T-helper 2 cell (primary cell): ENCODE results near the gene LTN1.
A peak's percentile ranks its signal among the peaks of the same experiment; 100 is the strongest.

Experiments used
- DNase-seq, 5 experiments: peaks; one replicate each; pipeline versions ENCODE4 v3.0.0 to v3.0.0-alpha.2; 2012 to 2022

LTN1 gene

DNA sequence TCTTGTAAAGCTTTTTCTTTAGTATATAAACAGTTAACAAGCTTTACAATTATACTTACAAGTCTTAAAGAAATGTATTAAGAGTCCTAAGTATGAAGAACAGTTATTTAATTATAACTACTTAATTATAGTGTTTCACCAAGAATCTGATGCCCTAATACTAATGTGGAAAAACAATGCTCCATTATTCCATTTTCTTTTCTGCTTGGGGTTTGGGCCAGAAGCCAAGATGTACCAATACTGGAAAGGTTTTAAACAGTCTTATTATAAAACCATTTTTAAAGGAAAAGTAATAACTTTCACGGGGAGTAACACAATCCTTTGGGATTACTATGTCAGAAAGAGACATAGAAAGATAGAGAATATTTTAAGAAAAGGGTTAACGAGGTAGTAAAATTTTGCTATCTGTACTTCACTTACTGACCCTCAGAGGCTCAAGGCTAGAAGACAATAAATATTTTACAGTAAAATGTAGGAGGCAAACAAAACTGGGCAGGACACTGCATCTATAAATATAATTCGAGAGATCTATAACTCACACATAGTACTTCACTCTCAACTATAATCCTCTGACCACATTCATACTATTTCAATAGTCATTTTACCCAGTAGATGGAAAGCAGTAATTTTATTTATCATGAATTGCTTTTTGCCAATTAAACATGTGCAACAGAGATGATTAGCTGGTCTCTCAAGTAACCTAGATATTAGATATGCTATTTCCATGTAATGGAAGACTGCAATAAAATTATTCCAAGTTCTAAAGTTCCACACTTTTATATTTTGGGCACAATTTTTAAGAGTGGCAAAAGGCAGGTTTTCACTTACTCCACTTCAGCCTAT, 63.9 kb downstream of the LTN1 start:
- DNase-seq = no peak

DNA sequence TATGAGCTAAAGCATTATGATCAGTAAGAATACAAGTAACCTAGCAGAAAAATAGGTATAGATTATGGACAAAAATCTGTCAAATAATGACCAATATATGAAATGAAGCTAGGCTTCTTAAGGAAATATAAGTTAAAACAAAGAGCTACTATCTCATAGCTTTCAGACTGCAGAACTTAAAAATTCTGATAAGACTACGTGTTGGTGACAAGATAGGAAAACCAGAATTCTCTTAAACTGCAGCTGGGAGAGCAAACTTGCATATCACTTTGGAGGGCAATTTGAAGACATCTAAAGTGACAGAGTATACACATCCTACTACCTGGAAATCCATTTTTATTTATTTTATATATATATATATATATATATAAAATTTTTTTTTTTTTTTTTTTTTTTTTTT, 65.5 kb downstream of the LTN1 start:
- no peak for DNase-seq

DNA sequence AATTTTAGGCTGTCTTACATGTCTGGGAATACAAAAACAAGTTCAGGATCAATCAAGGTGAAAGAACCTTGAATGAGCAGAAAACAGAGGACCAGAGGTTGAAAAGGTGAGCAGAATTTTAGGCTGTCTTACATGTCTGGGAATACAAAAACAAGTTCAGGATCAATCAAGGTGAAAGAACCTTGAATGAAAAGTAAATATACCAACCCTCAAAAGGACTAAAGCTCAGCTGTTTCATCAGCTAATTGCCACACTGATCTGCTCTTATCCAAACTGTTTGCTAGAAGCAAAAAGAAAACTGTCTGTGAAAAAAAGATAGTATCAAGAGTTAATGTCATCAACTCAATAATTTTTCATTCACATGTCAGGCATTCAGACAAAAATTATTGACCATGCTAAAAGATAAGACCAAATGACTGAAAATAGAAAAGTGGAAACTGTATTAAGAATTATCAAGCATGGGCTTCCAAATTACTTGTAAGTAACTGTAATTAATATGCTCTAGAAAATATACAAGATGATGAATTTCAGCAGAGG, 69.2 kb downstream of the LTN1 start:
- no peak for DNase-seq

DNA sequence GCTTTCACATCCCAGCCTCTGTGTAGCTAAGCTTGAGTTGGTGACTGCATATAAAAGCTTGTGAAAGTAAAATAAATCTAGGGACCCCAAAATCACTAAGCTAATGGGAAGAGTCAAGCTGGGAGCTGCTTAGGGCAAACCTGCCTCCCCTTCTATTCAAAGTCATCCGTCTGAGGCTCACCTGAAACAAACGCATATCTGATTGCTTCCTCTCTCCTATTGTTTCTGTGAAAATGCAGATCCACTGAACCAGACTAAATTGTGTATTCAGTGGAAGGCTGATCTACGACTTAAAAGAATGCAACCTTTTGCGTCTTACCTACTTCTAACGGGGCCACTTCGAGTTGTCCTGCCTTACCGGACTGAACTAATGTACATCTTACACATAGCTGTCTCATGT, 70.3 kb downstream of the LTN1 start:
- DNase-seq = no peak

DNA sequence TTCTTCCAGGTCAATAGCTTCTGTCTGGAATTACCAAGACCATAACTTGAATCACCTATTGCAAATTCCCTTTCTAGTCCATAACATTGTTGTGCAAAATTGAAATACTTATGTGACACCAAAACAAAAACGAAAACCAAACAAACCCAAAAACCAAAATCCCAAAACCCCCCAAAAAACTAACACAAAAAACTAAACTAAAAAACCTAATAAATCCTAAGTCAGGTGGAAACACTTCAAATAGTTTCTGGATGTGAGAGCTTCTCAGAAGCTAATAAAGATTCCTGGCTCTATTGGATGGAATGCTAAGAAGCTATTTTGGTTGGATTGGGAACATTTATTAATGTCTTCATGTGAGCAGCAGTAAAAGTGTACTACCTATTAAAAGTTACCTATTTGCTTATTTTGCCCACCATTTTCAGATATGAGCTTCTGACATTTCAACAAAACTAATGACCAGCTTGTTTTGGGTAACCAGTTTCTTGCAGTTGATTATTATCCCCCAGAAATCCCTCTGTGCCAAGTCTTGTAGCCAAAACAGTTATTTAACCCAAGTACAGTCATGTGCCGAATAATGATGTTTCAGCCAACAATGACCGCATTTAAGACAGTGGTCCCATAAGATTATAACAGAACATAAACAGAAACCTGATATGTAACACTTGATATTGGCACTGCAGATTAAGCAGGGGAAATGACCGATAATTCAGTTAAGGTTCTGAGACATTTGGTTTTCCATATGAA, 76.4 kb downstream of the LTN1 start:
- DNase-seq = no peak

DNA sequence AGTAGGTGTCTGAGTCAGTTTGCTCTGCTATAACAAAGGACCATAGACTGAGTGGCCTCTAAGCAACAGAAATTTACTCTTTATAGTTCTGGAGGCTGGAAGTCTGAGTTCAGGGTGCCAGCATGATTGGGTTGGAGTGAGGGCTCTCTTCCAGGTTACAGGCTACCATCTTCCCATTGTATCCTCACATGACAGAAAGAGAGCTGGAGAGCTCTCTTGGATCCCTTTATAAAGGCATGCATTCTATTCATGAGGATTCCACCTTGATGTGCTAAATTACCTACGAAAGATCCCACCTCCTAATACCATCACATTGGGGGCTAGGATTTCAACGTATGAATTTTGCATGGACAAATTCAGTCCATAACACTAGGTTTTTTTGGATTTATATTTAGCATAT, 79.6 kb downstream of the LTN1 start:
- no peak for DNase-seq

DNA sequence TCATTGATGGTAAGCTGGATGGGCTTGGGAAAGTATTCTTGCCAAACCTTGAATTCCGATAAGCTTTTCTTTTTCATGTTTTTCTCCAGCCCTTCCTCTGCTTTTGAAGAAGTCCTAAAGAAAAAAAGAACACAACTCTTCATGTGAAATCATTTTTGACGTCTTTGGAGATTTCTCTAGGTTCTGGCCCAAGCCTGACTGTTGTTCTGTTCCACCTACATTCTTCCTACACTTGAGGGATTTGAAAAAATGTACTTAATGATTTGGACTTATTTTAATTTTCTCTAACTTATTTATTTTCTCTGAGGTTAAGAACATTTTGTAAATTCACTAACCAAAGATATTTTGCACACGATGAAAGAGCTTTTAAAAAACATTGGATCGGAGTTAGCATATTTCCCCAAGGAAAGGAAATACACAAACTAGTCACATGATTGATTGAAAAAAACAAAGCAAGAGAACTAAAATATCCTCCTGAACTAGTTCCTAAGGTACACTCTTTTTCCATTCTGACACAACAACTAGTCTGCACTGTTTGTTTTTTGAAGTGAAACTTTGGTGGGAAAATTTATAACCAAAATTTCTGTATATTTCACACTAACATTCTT, 82.3 kb downstream of the LTN1 start:
- DNase-seq = no peak

DNA sequence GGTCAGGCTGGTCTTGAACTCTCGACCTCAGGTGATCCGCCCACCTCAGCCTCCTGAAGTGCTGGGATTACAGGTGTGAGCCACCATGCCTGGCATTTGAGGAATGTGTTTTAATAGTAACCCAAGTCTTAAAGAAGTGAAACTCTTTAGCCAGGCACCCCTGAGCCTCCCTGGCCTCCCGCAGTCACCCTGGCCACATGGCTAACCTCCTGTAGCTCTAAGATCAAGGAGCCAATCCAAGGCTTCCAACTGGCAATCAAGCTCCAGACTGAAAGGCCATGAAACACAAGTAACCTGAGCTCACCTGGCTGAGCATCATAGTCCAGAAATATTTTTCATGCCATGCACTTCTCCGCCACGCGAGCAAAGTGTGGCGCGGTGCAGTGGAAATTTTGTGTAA, 84.3 kb downstream of the LTN1 start:
- no peak for DNase-seq

DNA sequence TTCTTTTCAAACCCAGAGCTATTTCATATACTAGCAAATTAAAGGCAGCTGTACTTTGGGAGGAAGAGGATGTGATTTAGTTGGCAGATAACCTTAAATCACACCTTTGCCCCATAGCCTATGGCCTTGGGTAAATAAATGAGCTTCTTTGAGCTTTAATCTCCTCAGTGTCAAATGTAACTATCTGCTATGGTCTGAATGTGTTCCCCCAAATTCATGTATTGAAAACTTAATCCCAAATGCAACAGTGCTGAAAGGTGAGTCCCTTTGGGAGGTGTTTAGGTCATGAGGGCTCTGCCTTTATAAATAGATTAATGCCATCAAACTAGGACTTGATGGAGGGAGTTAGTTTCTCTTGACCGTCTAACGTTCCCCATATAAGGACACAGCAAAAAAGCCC, 85.8 kb downstream of the LTN1 start:
- DNase-seq = no peak

DNA sequence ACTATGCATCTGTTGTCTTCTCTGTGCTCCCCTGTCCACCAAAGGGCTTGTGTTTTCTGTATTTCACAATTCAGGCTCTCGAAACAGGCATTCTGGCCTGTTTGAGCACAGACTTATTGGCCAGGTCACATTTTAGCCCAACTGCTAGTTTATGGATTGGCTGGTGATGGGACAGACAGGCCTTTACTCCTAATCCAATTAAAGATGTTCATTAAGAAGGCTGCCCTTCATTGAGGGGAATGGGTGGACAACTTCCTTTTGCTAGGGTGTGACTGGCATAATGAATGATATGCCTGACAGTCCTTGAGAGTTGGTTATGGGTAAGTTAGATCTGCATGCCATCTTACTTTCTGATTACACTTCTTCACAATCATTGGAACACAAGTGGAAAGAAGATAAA, 86.4 kb downstream of the LTN1 start:
- DNase-seq = no peak

DNA sequence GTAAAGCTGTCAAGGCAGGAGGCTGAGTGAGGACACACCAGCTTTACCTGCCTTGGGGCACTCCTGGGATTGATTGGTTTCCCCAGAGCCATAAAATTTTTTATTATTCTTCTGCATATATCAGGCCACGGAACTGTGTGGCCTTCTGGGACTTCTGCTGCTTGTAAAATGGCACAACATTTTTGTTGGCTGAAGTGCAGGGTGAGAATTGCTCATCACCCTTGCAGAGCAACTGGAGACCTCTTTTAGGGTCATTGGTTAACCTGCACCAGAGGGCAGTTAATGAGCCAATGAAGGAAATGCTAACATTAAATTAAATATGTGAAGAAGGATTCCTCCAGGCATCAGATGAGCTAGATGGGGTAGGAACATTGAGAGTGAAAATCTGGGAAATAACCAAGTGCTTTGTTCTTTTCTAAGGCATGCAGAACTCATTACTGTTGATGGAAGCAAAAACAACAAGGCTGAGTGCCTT, 87.7 kb downstream of the LTN1 start:
- DNase-seq = no peak

DNA sequence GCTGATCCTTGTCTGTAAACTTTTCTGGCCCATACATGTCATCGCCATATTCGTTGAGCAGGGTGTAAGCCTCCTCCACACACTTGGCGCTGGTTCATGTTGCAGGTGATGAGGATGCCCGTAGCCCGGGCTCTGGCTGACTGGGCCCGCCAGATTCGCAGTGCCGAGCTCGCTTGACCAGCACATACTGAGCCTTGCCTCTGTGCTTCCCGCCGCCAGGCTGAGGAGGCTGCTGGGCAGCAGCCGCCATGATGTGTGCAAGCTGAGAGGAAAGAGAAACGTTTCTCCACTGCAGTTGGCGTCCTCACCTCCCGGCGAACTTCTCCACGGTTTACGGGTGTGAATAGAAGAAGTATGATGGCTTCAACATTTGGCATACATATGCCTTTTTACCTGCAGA, 89.2 kb downstream of the LTN1 start:
- no peak for DNase-seq

DNA sequence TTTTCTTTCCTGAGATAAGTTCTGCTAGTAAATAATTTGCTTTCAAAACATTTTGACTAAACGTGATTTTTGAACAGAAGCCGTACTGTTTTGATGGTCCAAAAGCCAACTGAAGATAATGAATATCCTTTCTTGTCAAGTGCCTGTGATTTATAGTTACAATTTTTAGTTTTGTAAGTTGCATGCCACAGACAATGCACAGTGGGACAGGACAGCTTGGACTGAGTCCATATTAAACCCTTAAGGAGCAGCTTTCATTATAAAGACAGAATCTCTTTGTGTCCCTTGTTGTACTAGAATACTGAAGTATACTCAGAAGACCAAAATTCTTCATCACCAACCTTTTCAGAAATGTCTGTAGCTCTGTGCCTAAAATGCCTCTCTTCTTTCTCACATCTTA, 92.2 kb downstream of the LTN1 start:
- no peak for DNase-seq

DNA sequence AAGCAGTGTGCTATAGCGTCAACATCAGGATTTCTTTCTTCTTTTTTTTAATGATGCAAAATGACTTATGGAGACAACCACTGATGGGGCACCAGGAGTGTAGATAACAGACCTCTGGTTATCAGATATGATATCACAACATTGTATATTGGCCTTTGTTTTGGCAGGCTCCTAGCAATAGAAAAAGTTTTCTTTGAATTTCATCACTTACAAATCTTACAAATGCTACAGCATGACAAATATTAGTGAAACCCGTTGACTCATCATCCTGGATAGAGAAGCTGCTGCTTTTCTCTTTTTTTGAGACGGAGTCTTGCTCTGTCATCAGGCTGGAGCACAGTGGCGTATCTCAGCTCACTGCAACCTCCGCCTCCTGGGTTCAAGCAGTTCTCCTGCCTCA, 92.9 kb downstream of the LTN1 start:
- no peak for DNase-seq

DNA sequence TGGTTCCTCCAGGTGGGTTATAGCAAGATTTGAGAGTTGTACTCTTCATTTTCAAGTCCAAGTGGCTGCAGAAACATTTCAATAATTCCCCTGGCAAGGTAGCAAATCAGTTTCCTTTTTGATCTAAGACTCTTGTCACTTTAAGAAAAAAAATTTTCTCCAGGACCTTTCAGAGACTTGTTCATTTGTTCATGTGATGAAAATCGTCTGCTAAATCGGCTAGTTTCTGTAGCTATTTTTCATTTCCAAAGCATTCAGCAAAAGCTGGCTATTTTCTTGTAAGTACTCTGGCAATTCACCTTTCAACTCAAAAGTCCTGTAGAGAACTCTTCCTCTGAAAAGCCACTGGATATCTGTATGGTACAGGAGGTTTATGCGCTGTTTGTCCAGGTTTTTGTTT, 93.5 kb downstream of the LTN1 start:
- no peak for DNase-seq

DNA sequence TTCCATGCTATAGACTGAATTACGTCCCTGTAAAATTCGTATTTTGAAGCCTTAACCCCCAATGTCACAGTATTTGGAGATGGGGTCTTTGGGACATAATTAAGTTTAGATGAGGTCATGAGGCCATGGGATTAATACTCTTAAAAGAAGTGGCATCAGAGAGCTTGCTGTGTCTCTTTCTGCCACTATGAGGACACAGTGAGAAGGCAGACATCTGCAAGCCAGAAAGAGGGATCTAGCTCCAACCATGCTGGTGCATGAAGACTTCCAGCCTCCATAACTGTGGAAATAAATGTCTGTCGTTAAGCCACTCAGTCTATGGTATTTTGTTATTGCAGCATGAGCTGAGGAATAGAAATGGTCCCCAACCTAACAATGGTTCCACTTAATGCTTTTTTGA, 99.0 kb downstream of the LTN1 start:
- DNase-seq = no peak

DNA sequence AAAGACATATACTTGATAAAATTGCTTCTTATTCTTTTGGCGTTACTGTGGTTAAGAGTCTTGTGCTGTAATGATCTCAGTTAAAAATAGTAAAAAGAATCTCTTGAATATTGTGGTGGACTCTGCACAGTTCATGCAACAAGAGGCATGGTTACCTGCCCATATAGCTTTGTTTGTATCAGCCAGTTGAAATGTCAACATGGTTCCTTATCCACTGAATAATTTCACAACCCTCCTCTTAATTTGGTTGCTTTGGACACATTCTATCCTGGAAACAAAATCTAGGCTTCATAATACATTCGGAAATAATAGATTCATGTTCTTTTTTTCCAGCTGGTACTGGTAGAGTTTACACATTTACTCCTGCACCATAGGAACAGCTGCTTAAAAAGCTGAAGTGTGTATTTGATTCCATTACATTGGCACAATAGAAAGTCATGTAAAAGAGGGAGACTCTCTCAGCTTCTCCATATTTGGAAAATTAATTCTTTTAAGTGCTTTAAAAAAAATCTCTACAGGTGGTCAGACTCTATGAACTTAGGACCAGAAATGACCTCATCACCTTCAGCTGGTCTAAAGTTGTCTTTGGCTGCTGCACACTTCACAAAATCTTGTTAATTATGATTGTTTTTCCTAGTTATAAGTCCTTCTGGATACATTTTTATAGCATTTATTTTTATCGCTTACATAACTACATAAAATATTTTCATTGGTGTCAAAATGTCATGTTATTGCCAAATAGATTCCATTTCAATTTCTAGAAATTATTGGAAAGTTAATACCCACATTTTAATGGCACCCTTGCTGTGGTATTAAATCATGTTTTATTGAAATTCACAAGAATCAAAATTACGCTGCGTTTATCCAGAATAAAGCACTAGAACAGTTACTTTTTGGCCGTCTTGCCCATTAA, 100.2 kb downstream of the LTN1 start:
- no peak for DNase-seq

DNA sequence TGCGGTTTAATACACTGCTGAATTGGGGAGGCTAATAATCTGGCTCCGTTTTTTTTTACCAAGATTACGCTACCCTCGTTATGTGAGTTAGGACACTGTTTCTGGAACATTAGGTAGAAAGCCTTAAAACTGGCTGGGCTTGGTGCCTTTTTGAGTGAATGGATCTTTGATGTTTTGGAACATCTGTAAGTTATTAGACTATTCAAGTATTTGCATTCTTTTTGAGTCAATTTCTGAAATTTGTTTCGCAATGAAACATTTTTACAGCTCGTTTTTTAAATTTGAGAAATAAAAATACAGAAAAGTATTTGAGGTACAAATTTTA, 106.9 kb downstream of the LTN1 start:
- DNase-seq = no peak

DNA sequence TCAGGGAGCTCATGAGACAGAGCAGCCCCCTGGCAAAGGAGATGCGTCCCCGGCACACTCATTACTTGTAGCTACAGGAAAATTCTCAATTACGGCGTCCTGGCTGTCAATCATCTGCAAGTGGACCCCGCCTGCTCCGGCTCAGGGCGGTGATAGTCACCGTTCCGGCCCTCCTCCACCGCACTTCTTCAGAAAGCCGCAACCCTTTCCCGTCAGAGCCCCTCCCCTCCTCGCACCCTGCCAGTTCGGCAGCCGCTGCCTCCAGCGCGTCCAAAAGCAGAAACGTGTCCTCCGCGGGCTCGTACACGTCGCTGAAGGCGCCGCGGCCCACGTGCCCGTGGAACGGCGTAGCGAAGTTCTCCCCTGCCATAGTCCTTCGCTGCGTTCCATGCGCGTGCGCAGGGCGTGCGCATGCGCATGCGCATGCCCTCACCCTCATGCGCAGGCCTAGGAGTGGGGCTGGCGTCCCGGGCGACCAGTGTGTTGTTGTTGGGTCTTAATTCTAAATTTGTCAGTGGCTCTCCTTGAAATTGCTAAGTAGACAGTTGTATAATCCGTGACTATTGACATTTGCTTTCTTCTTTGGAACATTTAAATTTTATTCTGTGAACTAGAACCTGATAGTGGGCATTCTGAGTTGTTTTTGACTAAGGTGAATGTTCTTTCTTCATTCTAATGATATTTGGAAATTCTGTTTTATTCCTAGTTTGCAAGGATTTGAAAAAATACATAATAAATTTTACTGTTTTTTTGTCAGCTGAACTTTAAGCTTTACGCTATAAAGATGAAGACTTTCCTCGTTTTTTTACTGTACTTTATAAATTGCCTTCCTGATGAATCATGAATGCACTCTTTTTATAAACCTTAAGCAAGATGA, 107.5 kb downstream of the LTN1 start:
- DNase-seq = peak; percentile 71 to 99 (median 85)

DNA sequence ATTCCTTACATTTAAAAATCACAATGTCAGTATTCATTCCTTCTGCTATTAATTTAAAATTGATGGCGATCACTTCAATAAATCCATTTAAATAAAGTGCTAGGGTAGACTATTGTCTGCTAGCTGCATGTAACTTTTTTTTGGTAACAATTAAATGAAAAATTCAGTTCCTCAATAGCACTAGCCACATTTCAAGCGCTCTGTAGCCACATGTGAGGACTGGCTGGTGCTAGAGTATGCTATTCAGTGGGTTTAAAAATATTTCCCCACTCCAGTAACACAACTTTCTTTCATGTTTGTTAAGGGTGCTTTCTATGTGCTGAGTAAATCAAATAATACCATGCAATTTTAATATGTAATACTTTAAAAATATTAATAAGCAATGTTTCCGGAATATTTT, 108.2 kb downstream of the LTN1 start:
- peak in 1 of 5 experiments; percentile 45 for DNase-seq

DNA sequence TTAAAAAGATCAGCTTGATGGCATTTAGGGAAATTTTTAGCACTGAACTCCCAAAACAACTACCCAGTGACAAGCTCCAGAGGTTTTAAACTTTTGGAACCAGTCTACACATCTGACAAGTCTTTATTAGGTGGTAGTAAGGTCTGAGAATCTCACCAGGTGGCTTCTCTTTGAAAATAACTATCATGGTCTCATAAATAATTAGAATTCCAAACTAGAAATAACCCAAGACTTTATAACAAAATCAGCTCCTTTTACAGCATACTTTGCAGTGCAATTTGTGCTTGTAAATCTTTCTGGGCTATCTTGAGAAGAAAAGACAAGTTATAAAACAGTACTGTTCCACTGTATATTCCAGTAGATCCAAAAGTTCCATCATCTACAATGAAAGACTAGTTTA, 108.7 kb downstream of the LTN1 start:
- DNase-seq = no peak

DNA sequence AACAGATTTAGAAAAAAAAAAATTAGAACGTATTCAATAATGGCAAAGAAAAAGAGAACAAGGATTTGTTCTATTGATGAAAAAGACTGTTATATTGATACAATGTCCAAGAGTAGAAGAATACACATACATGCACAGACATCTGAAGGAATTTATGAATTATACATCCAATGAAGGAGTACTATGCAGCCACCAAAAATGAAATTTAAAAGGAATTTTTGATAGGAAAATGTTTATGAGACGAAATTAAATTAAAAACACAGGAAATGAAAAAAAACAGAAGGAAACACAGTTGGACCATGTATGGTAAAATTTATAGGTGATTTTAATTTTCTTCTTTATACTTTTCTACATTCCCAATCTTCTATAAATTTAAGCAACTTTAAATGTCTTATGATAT, 110.3 kb downstream of the LTN1 start:
- no peak for DNase-seq
